GM19025 (cell line): ENCODE results near the gene POC1B.

Experiments
- ATAC-seq: cut with Tn5 transposase; IDR thresholded peaks from one replicate; pipeline ENCODE4 v1.9.1; 2021; ENCODE audit warnings: mild to moderate bottlenecking, low read depth, moderate library complexity; ENCODE audit not compliant: unreplicated experiment

POC1B gene

GRCh38 chr12:89427508-89428156, 98.2 kb downstream of the POC1B start:
- ATAC-seq: peak; percentile 86

- no peak for ATAC-seq
Observed at GRCh38 chr12:89424846-89425245, 101.0 kb downstream of the POC1B start.

GRCh38 chr12:89424389-89424788, 101.5 kb downstream of the POC1B start:
- ATAC-seq: no peak

GRCh38 chr12:89421092-89421835, 104.6 kb downstream of the POC1B start:
- no peak for ATAC-seq

GRCh38 chr12:89418228-89418910, 107.5 kb downstream of the POC1B start:
- no peak for ATAC-seq

- no peak for ATAC-seq
Observed at GRCh38 chr12:89417246-89417977, 108.4 kb downstream of the POC1B start.

- ATAC-seq: no peak
Observed at GRCh38 chr12:89416049-89416792, 109.6 kb downstream of the POC1B start.

GRCh38 chr12:89414851-89415250, 111.0 kb downstream of the POC1B start:
- no peak for ATAC-seq

- no peak for ATAC-seq
Observed at GRCh38 chr12:89414322-89414721, 111.5 kb downstream of the POC1B start.

- ATAC-seq: no peak
Observed at GRCh38 chr12:89413234-89413633, 112.6 kb downstream of the POC1B start.

GRCh38 chr12:89412665-89413064, 113.2 kb downstream of the POC1B start:
- ATAC-seq: no peak

- no peak for ATAC-seq
Observed at GRCh38 chr12:89411846-89412245, 114.0 kb downstream of the POC1B start.

- no peak for ATAC-seq
Observed at GRCh38 chr12:89411234-89411633, 114.6 kb downstream of the POC1B start.

- ATAC-seq: no peak
Observed at GRCh38 chr12:89405626-89406345, 120.1 kb downstream of the POC1B start.

- no peak for ATAC-seq
Observed at GRCh38 chr12:89401433-89402058, 124.3 kb downstream of the POC1B start.

- ATAC-seq: no peak
Observed at GRCh38 chr12:89400415-89400814, 125.4 kb downstream of the POC1B start.

GRCh38 chr12:89395712-89396111, 130.1 kb downstream of the POC1B start:
- ATAC-seq: no peak

- ATAC-seq: no peak
Observed at GRCh38 chr12:89393551-89394121, 132.2 kb downstream of the POC1B start.

- ATAC-seq: no peak
Observed at GRCh38 chr12:89392391-89392790, 133.5 kb downstream of the POC1B start.
